Stomach (tissue), 4 donors: ENCODE results near the gene MCF2L.

Experiments used
- EP300 ChIP-seq: sonication (generic); formaldehyde crosslinking; IDR thresholded peaks from one replicate; pipeline ENCODE4 v1.6.1; 2017; ENCODE audit warnings: antibody characterized with exemption
- POLR2A ChIP-seq, 4 donors: fragments of 450-650 bp; IDR thresholded peaks; one replicate each; pipeline ENCODE4 v1.6.1; 2016; ENCODE audit warnings: antibody characterized with exemption in 4 of 4, control low read depth in 2 of 4, mild to moderate bottlenecking in 1 of 4, moderate library complexity in 1 of 4
- POLR2AphosphoS5 ChIP-seq, 3 donors: sonication (generic); formaldehyde crosslinking; IDR thresholded peaks; one replicate each; pipeline ENCODE4 v1.6.1; 2016; ENCODE audit warnings: antibody characterized with exemption in 3 of 3
- TF ChIP-seq, protein P1 (sequence below), 7 experiments: fragments of 450-650 bp in 4 of 7; fragments of 200-600 bp in 3 of 7; sonication (generic) in 3 of 7; IDR thresholded peaks; one replicate each; pipeline ENCODE4 v1.5.1; 2016 to 2019; ENCODE audit warnings: antibody characterized with exemption in 7 of 7, control low read depth in 2 of 7, mild to moderate bottlenecking in 1 of 7

DNA sequence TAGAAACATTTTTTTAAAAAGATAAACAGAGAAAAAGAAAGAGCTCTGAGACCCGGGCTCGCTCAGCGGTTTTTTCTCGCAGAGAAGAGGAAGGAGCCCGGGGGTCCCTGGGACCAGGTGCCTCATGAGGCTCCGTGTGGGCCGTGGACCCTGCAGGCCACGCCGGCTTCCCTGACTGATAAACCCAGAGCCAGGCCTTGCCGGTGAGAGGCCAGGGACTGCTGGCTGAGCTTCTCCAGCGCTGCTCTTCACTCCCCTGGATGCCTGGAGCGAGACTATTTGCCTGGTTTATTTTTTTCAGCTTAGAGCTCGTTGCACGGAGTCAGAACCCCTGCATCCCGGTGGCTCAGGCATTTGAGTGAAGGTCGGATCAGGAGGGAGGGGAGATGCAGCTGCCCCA lies 83.2 kb downstream of the MCF2L start:
- TF ChIP-seq POLR2A (IDR thresholded peaks at IDR 0.05) (no peak), POLR2AphosphoS5 (IDR thresholded peaks at IDR 0.05) (no peak), EP300 (no peak)
- TF ChIP-seq, protein P1, sequence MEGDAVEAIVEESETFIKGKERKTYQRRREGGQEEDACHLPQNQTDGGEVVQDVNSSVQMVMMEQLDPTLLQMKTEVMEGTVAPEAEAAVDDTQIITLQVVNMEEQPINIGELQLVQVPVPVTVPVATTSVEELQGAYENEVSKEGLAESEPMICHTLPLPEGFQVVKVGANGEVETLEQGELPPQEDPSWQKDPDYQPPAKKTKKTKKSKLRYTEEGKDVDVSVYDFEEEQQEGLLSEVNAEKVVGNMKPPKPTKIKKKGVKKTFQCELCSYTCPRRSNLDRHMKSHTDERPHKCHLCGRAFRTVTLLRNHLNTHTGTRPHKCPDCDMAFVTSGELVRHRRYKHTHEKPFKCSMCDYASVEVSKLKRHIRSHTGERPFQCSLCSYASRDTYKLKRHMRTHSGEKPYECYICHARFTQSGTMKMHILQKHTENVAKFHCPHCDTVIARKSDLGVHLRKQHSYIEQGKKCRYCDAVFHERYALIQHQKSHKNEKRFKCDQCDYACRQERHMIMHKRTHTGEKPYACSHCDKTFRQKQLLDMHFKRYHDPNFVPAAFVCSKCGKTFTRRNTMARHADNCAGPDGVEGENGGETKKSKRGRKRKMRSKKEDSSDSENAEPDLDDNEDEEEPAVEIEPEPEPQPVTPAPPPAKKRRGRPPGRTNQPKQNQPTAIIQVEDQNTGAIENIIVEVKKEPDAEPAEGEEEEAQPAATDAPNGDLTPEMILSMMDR (IDR thresholded peaks at IDR 0.05): no peak
